ENCODE results near the gene ASMTL. TPM values are rescaled to one million over a fixed set of nuclear protein-coding genes. Genes with fewer than 3 reads are reported as not detected.

The ASMTL gene
- total RNA-seq, 1 donor from 2014 or later: 31.8 TPM

- ATAC-seq (ENCODE audit: poor library complexity) (no peak), DNase-seq (peak; percentile 22)
- intact Hi-C loops (cut with DNase I): loop anchor here (10.0 kb wide), 1 partner anchor 47 kb away; no protein-coding TSS in a partner anchor
Observed at GRCh38 chrX:1397441-1398270, 55.1 kb downstream of the ASMTL start.

GRCh38 chrX:1397001-1397400 lies 55.7 kb downstream of the ASMTL start:
- ATAC-seq (ENCODE audit: poor library complexity) (no peak), DNase-seq (peak; percentile 36)
- intact Hi-C loops (cut with DNase I): loop anchor here (10.0 kb wide), 1 partner anchor 48 kb away; no protein-coding TSS in a partner anchor

- DNase-seq: no peak
- intact Hi-C loops (cut with DNase I): loop anchor here (10.0 kb wide), 1 partner anchor 49 kb away; no protein-coding TSS in a partner anchor
- ATAC-seq (ENCODE audit: poor library complexity): no peak
Observed at GRCh38 chrX:1395646-1396216, 57.0 kb downstream of the ASMTL start.

GRCh38 chrX:1394731-1395501 lies 57.8 kb downstream of the ASMTL start:
- ATAC-seq (ENCODE audit: poor library complexity): no peak
- DNase-seq: peak; percentile 36
- intact Hi-C loops (cut with DNase I): loop anchor here (10.0 kb wide), 1 partner anchor 50 kb away; no protein-coding TSS in a partner anchor

GRCh38 chrX:1393871-1394615 lies 58.7 kb downstream of the ASMTL start:
- peak; percentile 30 for DNase-seq
- intact Hi-C loops (cut with DNase I): loop anchor here (10.0 kb wide), 1 partner anchor 51 kb away; no protein-coding TSS in a partner anchor

GRCh38 chrX:1392376-1393068 lies 60.2 kb downstream of the ASMTL start:
- intact Hi-C loops (cut with DNase I): loop anchor here (10.0 kb wide), 1 partner anchor 52 kb away; no protein-coding TSS in a partner anchor
- ATAC-seq (ENCODE audit: poor library complexity): peak; percentile 63
- no peak for DNase-seq

More at GRCh38 chrX:1393871-1394615, 58.7 kb downstream of the ASMTL start:
- no peak for ATAC-seq (ENCODE audit: poor library complexity)

GRCh38 chrX:1391707-1392375 lies 60.9 kb downstream of the ASMTL start, which contains the start of gene SLC25A6:
Gene SLC25A6, minus strand, starts transcription at chrX:1392113. Its CDS starts 104 bp downstream, at chrX:1392009.
- DNase-seq (peak; percentile 99), ATAC-seq (ENCODE audit: poor library complexity) (peak; percentile 93)
- intact Hi-C loops (cut with DNase I): loop anchor here (10.0 kb wide), 1 partner anchor 53 kb away; no protein-coding TSS in a partner anchor

GRCh38 chrX:1391370-1391706 lies 61.4 kb downstream of the ASMTL start:
- intact Hi-C loops (cut with DNase I): loop anchor here (10.0 kb wide), 1 partner anchor 53 kb away; no protein-coding TSS in a partner anchor
- DNase-seq (no peak), ATAC-seq (ENCODE audit: poor library complexity) (peak; percentile 74)

- DNase-seq (peak; percentile 52), ATAC-seq (ENCODE audit: poor library complexity) (no peak)
- intact Hi-C loops (cut with DNase I): loop anchor here (10.0 kb wide), 1 partner anchor 54 kb away; no protein-coding TSS in a partner anchor
Observed at GRCh38 chrX:1390621-1391369, 61.9 kb downstream of the ASMTL start.

GRCh38 chrX:1389993-1390285 lies 62.8 kb downstream of the ASMTL start:
- DNase-seq (no peak), ATAC-seq (ENCODE audit: poor library complexity) (no peak)
- intact Hi-C loops (cut with DNase I): loop anchor here (10.0 kb wide), 1 partner anchor 55 kb away; no protein-coding TSS in a partner anchor

GRCh38 chrX:1389181-1389992 lies 63.3 kb downstream of the ASMTL start:
- DNase-seq: peak; percentile 54
- no peak for ATAC-seq (ENCODE audit: poor library complexity)
- intact Hi-C loops (cut with DNase I): no loop called here

GRCh38 chrX:1388651-1389050 lies 64.1 kb downstream of the ASMTL start:
- ATAC-seq (ENCODE audit: poor library complexity): no peak
- peak; percentile 27 for DNase-seq
- intact Hi-C loops (cut with DNase I): no loop called here

GRCh38 chrX:1387141-1387776 lies 65.5 kb downstream of the ASMTL start:
- no peak for ATAC-seq (ENCODE audit: poor library complexity)
- DNase-seq: peak; percentile 44
- intact Hi-C loops (cut with DNase I): no loop called here

GRCh38 chrX:1386338-1387127 lies 66.2 kb downstream of the ASMTL start:
- peak; percentile 32 for DNase-seq
- intact Hi-C loops (cut with DNase I): no loop called here
- no peak for ATAC-seq (ENCODE audit: poor library complexity)

Measured in Right ventricle myocardium superior (tissue), 1 donor.